ENCODE measurements around the gene RNGTT.
"Not testable (repeated sequence)": the region's sequence is repeated elsewhere in the genome, so short reads cannot be mapped to it uniquely, and the experiment has no call there.

Gene RNGTT

GRCh38 chr6:88748141-88748540 is 215.3 kb downstream of the RNGTT start:
- DNase-seq (ENCODE audit: low read depth, low spot score), result no peak
- no peak overlapping the region for H3K27ac ChIP-seq

- no peak overlapping the region for H3K27ac ChIP-seq
- DNase-seq (ENCODE audit: low read depth, low spot score), result no peak
Observed at GRCh38 chr6:88741939-88742338, 221.5 kb downstream of the RNGTT start.

- no peak overlapping the region for H3K27ac ChIP-seq
Observed at GRCh38 chr6:88741071-88741470, 222.3 kb downstream of the RNGTT start.

GRCh38 chr6:88734544-88734943 is 228.9 kb downstream of the RNGTT start:
- H3K27ac ChIP-seq, result no peak overlapping the region
- no peak for DNase-seq (ENCODE audit: low read depth, low spot score)

More at GRCh38 chr6:88741071-88741470, 222.3 kb downstream of the RNGTT start:
- no peak for DNase-seq (ENCODE audit: low read depth, low spot score)

GRCh38 chr6:88730611-88731011 is 232.8 kb downstream of the RNGTT start:
- DNase-seq (ENCODE audit: low read depth, low spot score), result peak; percentile 40
- H3K27ac ChIP-seq, result no peak overlapping the region

GRCh38 chr6:88728756-88729155 is 234.7 kb downstream of the RNGTT start:
- no peak overlapping the region for H3K27ac ChIP-seq
- no peak for DNase-seq (ENCODE audit: low read depth, low spot score)

GRCh38 chr6:88726409-88726808 is 237.0 kb downstream of the RNGTT start:
- not testable (repeated sequence) for DNase-seq (ENCODE audit: low read depth, low spot score); H3K27ac ChIP-seq

- DNase-seq (ENCODE audit: low read depth, low spot score), result no peak
- H3K27ac ChIP-seq, result no peak overlapping the region
Observed at GRCh38 chr6:88725111-88725975, 238.1 kb downstream of the RNGTT start.

GRCh38 chr6:88722686-88723085 is 240.7 kb downstream of the RNGTT start:
- H3K27ac ChIP-seq, result no peak overlapping the region
- no peak for DNase-seq (ENCODE audit: low read depth, low spot score)

- not testable (repeated sequence) for DNase-seq (ENCODE audit: low read depth, low spot score); H3K27ac ChIP-seq
Observed at GRCh38 chr6:88716399-88716798, 247.0 kb downstream of the RNGTT start.

- no peak for DNase-seq (ENCODE audit: low read depth, low spot score)
- no peak overlapping the region for H3K27ac ChIP-seq
Observed at GRCh38 chr6:88712243-88712936, 251.0 kb downstream of the RNGTT start.

GRCh38 chr6:88709819-88710246 is 253.6 kb downstream of the RNGTT start:
- no peak for DNase-seq (ENCODE audit: low read depth, low spot score)
- no peak overlapping the region for H3K27ac ChIP-seq

GRCh38 chr6:88708197-88708744 is 255.1 kb downstream of the RNGTT start:
- no peak overlapping the region for H3K27ac ChIP-seq
- no peak for DNase-seq (ENCODE audit: low read depth, low spot score)

GRCh38 chr6:88705601-88706000 is 257.8 kb downstream of the RNGTT start:
- no peak for DNase-seq (ENCODE audit: low read depth, low spot score)
- H3K27ac ChIP-seq, result no peak overlapping the region

- H3K27ac ChIP-seq, result no peak overlapping the region
- DNase-seq (ENCODE audit: low read depth, low spot score), result no peak
Observed at GRCh38 chr6:88704980-88705379, 258.4 kb downstream of the RNGTT start.

GRCh38 chr6:88702956-88703556 is 260.4 kb downstream of the RNGTT start:
- H3K27ac ChIP-seq, result no peak overlapping the region
- DNase-seq (ENCODE audit: low read depth, low spot score), result no peak

GRCh38 chr6:88698661-88699060 is 264.8 kb downstream of the RNGTT start:
- no peak for DNase-seq (ENCODE audit: low read depth, low spot score)
- no peak overlapping the region for H3K27ac ChIP-seq

GRCh38 chr6:88695937-88696336 is 267.5 kb downstream of the RNGTT start:
- DNase-seq (ENCODE audit: low read depth, low spot score), result no peak
- H3K27ac ChIP-seq, result no peak overlapping the region

- no peak for DNase-seq (ENCODE audit: low read depth, low spot score)
- no peak overlapping the region for H3K27ac ChIP-seq
Observed at GRCh38 chr6:88683734-88684133, 279.7 kb downstream of the RNGTT start.

- no peak for DNase-seq (ENCODE audit: low read depth, low spot score)
Observed at GRCh38 chr6:88680654-88681053, 282.8 kb downstream of the RNGTT start.

GRCh38 chr6:88679841-88680240 is 283.6 kb downstream of the RNGTT start:
- no peak for DNase-seq (ENCODE audit: low read depth, low spot score)
- no peak overlapping the region for H3K27ac ChIP-seq

More at GRCh38 chr6:88680654-88681053, 282.8 kb downstream of the RNGTT start:
- H3K27ac ChIP-seq, result no peak overlapping the region

Measured in epithelial cell of prostate (primary cell).